HepG2 (cell line): ENCODE data around the gene SNAP47. TPM values are rescaled to one million over a fixed set of nuclear protein-coding genes. Genes with fewer than 3 reads are reported as not detected.

Source experiments
- ATAC-seq: fragments of 200-7000 bp; cut with Tn5 transposase; 3 replicates; pipeline ENCODE4 v1.9.1; 2020; ENCODE audit warnings: mild to moderate bottlenecking, moderate library complexity
- BruUV-seq: library from RNA; stranded (reverse); fragments of 400-500 nt; replicated peaks from 2 replicates; lab custom pipeline; 2021; lab: Mats Ljungman, UMichigan
- CTCF ChIA-PET: fragments of 300-600 bp; formaldehyde crosslinking; extraction: SDS; loops from one replicate; lab custom pipeline; 2021; ENCODE audit warnings: low total read pairs, inconsistent platforms, low intra/inter-chr PET ratio; lab: Yijun Ruan, JAX
- POLR2A ChIA-PET: fragments of 350-600 bp; sonication (Branson Sonifier 250); formaldehyde crosslinking; loops from one replicate; lab custom pipeline; 2020; ENCODE audit warnings: antibody characterized with exemption, inconsistent platforms; lab: Yijun Ruan, JAX
- DNase-seq: peaks from one replicate; pipeline ENCODE4 v3.0.0-alpha.2; 2015; ENCODE audit warnings: low spot score
- FAIRE-seq: peaks from 3 replicates; lab custom pipeline; 2011; peaks lifted over from hg19 to GRCh38; lab: Jason Lieb, UNC
- H2AFZ ChIP-seq: one replicate; pipeline ENCODE4 v1.6.1; 2011; ENCODE audit warnings: low read length, inconsistent platforms
- H3K27ac ChIP-seq: fragments of 300-600 bp; 3 replicates; pipeline ENCODE4 v1.8.0; 2011; ENCODE audit warnings: mixed run types, mild to moderate bottlenecking, mixed read lengths, low read length, inconsistent platforms; ENCODE audit not compliant: insufficient read depth; ENCODE audit errors: extremely low read length
- H3K27me3 ChIP-seq, 2 experiments: fragments of 200-600 bp in 1 of 2; 2 replicates in 1 of 2; 3 replicates in 1 of 2; pipeline versions ENCODE4 v1.6.0 to v1.8.0; 2011; ENCODE audit warnings: low read length in 2 of 2, mild to moderate bottlenecking in 2 of 2, moderate library complexity in 2 of 2, inconsistent platforms in 1 of 2; ENCODE audit not compliant: insufficient read depth in 2 of 2, control insufficient read depth in 1 of 2
- H3K36me3 ChIP-seq, 2 experiments: fragments of 200-600 bp in 1 of 2; replicated peaks in 1 of 2; 2 replicates in 1 of 2; 3 replicates in 1 of 2; pipeline versions ENCODE4 v1.5.1 to v1.8.0; 2011; ENCODE audit warnings: low read length in 2 of 2, inconsistent platforms in 1 of 2; ENCODE audit not compliant: insufficient read depth in 2 of 2, control insufficient read depth in 1 of 2
- H3K4me1 ChIP-seq: 2 replicates; pipeline ENCODE4 v1.5.1; 2012; ENCODE audit warnings: low read length, inconsistent platforms; ENCODE audit not compliant: insufficient read depth
- H3K4me2 ChIP-seq: 2 replicates; pipeline ENCODE4 v1.6.0; 2011; ENCODE audit warnings: low read depth, low read length, inconsistent platforms
- H3K4me3 ChIP-seq, 3 experiments: fragments of 200-600 bp in 1 of 3; sonication (generic), shearing (Covaris generic) in 1 of 3; replicated peaks in 1 of 3; 2 replicates each; pipeline ENCODE4 v1.5.1; 2011 to 2016; ENCODE audit warnings: low read length in 3 of 3, inconsistent platforms in 2 of 3, low read depth in 2 of 3, mild to moderate bottlenecking in 2 of 3, control low read depth in 1 of 3, mixed read lengths in 1 of 3; ENCODE audit not compliant: insufficient read depth in 1 of 3
- H3K79me2 ChIP-seq: one replicate; pipeline ENCODE4 v1.6.1; 2011; ENCODE audit warnings: low read length, inconsistent platforms; ENCODE audit not compliant: insufficient read depth
- H3K9ac ChIP-seq: 2 replicates; pipeline ENCODE4 v1.6.0; 2011; ENCODE audit warnings: mild to moderate bottlenecking, low read depth, low read length, inconsistent platforms; ENCODE audit not compliant: insufficient read depth
- H3K9me3 ChIP-seq: 2 replicates; pipeline ENCODE4 v1.5.1; 2012; ENCODE audit warnings: mild to moderate bottlenecking, low read length
- H4K20me1 ChIP-seq: 2 replicates; pipeline ENCODE4 v1.6.0; 2011; ENCODE audit warnings: inconsistent platforms, mild to moderate bottlenecking, low read length, moderate library complexity; ENCODE audit not compliant: insufficient read depth
- JUND ChIP-seq: sonication (generic); formaldehyde crosslinking; IDR thresholded peaks from 2 replicates; pipeline ENCODE4 v1.8.0; 2022; ENCODE audit warnings: mild to moderate bottlenecking, missing genetic modification reagents
- MTF2 ChIP-seq: sonication (generic); formaldehyde crosslinking; IDR thresholded peaks from 2 replicates; pipeline ENCODE4 v1.5.0; 2020; ENCODE audit warnings: missing genetic modification reagents, borderline replicate concordance
- NBN ChIP-seq: fragments of 450-650 bp; conservative IDR thresholded peaks from 2 replicates; pipeline ENCODE4 v1.6.1; 2017
- NCOA1 ChIP-seq: sonication (generic); formaldehyde crosslinking; IDR thresholded peaks from 2 replicates; pipeline ENCODE4 v1.9.0; 2021; ENCODE audit warnings: missing genetic modification reagents
- NFIC ChIP-seq: IDR thresholded peaks from 2 replicates; pipeline ENCODE4 v1.6.1; 2012; ENCODE audit warnings: mild to moderate bottlenecking, low read length, inconsistent platforms
- SETDB1 ChIP-seq: sonication (generic); formaldehyde crosslinking; IDR thresholded peaks from 2 replicates; pipeline ENCODE4 v1.5.1; 2020; ENCODE audit warnings: missing genetic modification reagents, mild to moderate bottlenecking, borderline replicate concordance
- SIX1 ChIP-seq: sonication (generic); formaldehyde crosslinking; IDR thresholded peaks from 2 replicates; pipeline ENCODE4 v1.4.0; 2020; ENCODE audit warnings: missing genetic modification reagents, borderline replicate concordance
- ZNF160 ChIP-seq: sonication (generic); formaldehyde crosslinking; IDR thresholded peaks from 2 replicates; pipeline ENCODE4 v1.8.0; 2022; ENCODE audit warnings: mild to moderate bottlenecking, inconsistent platforms, missing genetic modification reagents
- ZNF17 ChIP-seq: sonication (generic); formaldehyde crosslinking; IDR thresholded peaks from 2 replicates; pipeline ENCODE4 v1.5.0; 2020; ENCODE audit warnings: mild to moderate bottlenecking, missing genetic modification reagents
- ZNF598 ChIP-seq: sonication (generic); formaldehyde crosslinking; IDR thresholded peaks from 2 replicates; pipeline ENCODE4 v1.5.1; 2020; ENCODE audit warnings: mild to moderate bottlenecking, missing genetic modification reagents, borderline replicate concordance
- ZNF878 ChIP-seq: sonication (generic); formaldehyde crosslinking; IDR thresholded peaks from 2 replicates; pipeline ENCODE4 v1.8.1; 2023; ENCODE audit warnings: mild to moderate bottlenecking, missing genetic modification reagents, moderate library complexity
- ZSCAN31 ChIP-seq: sonication (generic); formaldehyde crosslinking; IDR thresholded peaks from 2 replicates; pipeline ENCODE4 v1.5.0; 2020; ENCODE audit warnings: low read depth, mild to moderate bottlenecking, missing genetic modification reagents
- WGBS: methylation state at CpG from one replicate; pipeline ENCODE4 v1.1.6; 2017; ENCODE audit warnings: low lambda C conversion rate; 5-methylcytosine and 5-hydroxymethylcytosine counted together
- in situ Hi-C: cut with HindIII; loops from 2 replicates; pipeline ENCODE4 v1.10.0; 2017; ENCODE audit warnings: low pct_unique_long_range_greater_than_20kb; ENCODE audit not compliant: extremely low pct_ligation_motif_present
- intact Hi-C: fragments of 100-400 bp; cut with micrococcal nuclease; formaldehyde crosslinking; loops from one replicate; pipeline ENCODE4 v1.10.0; 2022; ENCODE audit not compliant: unreplicated experiment
- polyA plus RNA-seq, 8 experiments: library from polyadenylated mRNA; depleted of rRNA in 3 of 8; stranded (reverse) in 7 of 8; unstranded in 1 of 8; fragments of >200 nt; fragmentation: Illumina TruSeq in 4 of 8; extraction: Trizol in 4 of 8; gene quantifications; 2 replicates each; pipeline versions ENCODE4 v1.2.1 to v1.2.3, GENCODE V29; 2011 to 2016; ENCODE audit warnings: low read depth in 4 of 8, missing spikeins in 1 of 8, mixed read lengths in 1 of 8; ENCODE audit not compliant: insufficient read depth in 1 of 8
- total RNA-seq, 5 experiments: library from RNA; depleted of rRNA; stranded (reverse); fragments of >200 nt; fragmentation: Illumina TruSeq; extraction: Trizol; gene quantifications; 2 replicates each; pipeline ENCODE4 v1.2.3, GENCODE V29; 2016; ENCODE audit warnings: low read depth in 1 of 5
- TF ChIP-seq, protein P1 (sequence below): sonication (generic); formaldehyde crosslinking; IDR thresholded peaks from 2 replicates; pipeline ENCODE4 v1.5.0; 2020; ENCODE audit warnings: mild to moderate bottlenecking, missing genetic modification reagents
- TF ChIP-seq, protein P2 (sequence below): sonication (generic); formaldehyde crosslinking; IDR thresholded peaks from 2 replicates; pipeline ENCODE4 v1.5.1; 2020; ENCODE audit warnings: missing genetic modification reagents, mild to moderate bottlenecking, borderline replicate concordance
- TF ChIP-seq, protein P3 (sequence below), 2 experiments: sonication (generic) in 1 of 2; formaldehyde crosslinking in 1 of 2; IDR thresholded peaks; 2 replicates each; pipeline versions ENCODE4 v1.6.1 to v1.9.0; 2014 to 2022; ENCODE audit warnings: antibody characterized with exemption in 1 of 2, borderline replicate concordance in 1 of 2, inconsistent platforms in 1 of 2, low read depth in 1 of 2, missing genetic modification reagents in 1 of 2

The SNAP47 gene
- total and polyA plus RNA-seq, 2 of the 13 experiments (the other 11 are each of a cell fraction or from before 2014, with no cell fraction given), result 13.6 to 25.1 TPM

DNA sequence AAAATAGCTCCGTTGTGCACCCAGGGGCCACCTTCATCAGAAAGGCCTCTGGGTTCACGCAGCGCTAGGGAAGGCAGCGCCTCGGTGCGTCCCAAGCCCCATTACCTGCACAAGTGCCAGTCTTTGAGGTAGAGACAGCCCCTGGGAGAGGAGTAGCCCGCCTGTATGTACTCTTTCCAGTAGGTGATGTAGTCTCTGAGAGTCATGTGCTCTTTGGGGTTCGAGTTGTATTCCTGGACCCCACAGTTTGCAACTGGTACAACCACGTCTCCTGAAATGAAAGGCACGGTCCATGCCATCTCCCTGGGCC is 734 bp upstream of the SNAP47 start:
- H4K20me1 ChIP-seq, result peaks cover 7% of the 10 kb centered on the region; the same call in 1 of the 2 replicates
- peak overlapping the region; percentile 75 for H3K27ac ChIP-seq
- WGBS, result 3% methylated on average over 5 of the region's 10 CpGs
- peak; percentile 6 for ATAC-seq
- H3K4me1 ChIP-seq, result peaks cover 48% of the 10 kb centered on the region
- BruUV-seq, result no TSS peak
- H3K36me3 ChIP-seq, result peaks cover 4 to 9% of the 10 kb centered on the region in 2 experiments; a peak in 1 of 5 replicates
- intact Hi-C loops (no loop called here), in situ Hi-C loops (no loop called here)
- peak overlapping the region; percentile 93 for H3K9ac ChIP-seq
- no peak for FAIRE-seq
- ChIA-PET POLR2A (interaction anchor here (0.7 kb wide), 2 partner anchors 171 to 415 kb away, joined by 3 read pairs; partner anchors contain the start of gene ZNF678), CTCF (no interaction called here)
- no peak for DNase-seq
- H2AFZ ChIP-seq, result no peak overlapping the region
- peaks cover 35% of the 10 kb centered on the region for H3K79me2 ChIP-seq
- peak overlapping the region; percentile 87 for H3K4me2 ChIP-seq
- H3K27me3 ChIP-seq, result no peaks in the 10 kb centered on the region; a peak in 1 of 5 replicates
- H3K9me3 ChIP-seq, result no peaks in the 10 kb centered on the region
- H3K4me3 ChIP-seq, result peak overlapping the region; percentile 87 to 98 (median 97)
- TF ChIP-seq, protein P1, sequence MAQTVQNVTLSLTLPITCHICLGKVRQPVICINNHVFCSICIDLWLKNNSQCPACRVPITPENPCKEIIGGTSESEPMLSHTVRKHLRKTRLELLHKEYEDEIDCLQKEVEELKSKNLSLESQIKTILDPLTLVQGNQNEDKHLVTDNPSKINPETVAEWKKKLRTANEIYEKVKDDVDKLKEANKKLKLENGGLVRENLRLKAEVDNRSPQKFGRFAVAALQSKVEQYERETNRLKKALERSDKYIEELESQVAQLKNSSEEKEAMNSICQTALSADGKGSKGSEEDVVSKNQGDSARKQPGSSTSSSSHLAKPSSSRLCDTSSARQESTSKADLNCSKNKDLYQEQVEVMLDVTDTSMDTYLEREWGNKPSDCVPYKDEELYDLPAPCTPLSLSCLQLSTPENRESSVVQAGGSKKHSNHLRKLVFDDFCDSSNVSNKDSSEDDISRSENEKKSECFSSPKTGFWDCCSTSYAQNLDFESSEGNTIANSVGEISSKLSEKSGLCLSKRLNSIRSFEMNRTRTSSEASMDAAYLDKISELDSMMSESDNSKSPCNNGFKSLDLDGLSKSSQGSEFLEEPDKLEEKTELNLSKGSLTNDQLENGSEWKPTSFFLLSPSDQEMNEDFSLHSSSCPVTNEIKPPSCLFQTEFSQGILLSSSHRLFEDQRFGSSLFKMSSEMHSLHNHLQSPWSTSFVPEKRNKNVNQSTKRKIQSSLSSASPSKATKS (CRISPR knock-in tag), result 0 out of 2 replicates have a peak, but pooled peaks have one; percentile 80
- TF ChIP-seq NBN (no peak), ZNF878 (CRISPR knock-in tag) (no peak), NFIC (no peak), SETDB1 (CRISPR knock-in tag) (no peak), MTF2 (CRISPR knock-in tag) (0 out of 2 replicates have a peak, but pooled peaks have one; percentile 70), ZNF160 (CRISPR knock-in tag) (no peak), ZNF598 (CRISPR knock-in tag) (no peak), SIX1 (CRISPR knock-in tag) (no peak), ZSCAN31 (CRISPR knock-in tag) (no peak), JUND (CRISPR knock-in tag) (no peak), NCOA1 (CRISPR knock-in tag) (no peak), ZNF17 (CRISPR knock-in tag) (peak; percentile 29; the same call in 1 of the 2 replicates)
- TF ChIP-seq, protein P2, sequence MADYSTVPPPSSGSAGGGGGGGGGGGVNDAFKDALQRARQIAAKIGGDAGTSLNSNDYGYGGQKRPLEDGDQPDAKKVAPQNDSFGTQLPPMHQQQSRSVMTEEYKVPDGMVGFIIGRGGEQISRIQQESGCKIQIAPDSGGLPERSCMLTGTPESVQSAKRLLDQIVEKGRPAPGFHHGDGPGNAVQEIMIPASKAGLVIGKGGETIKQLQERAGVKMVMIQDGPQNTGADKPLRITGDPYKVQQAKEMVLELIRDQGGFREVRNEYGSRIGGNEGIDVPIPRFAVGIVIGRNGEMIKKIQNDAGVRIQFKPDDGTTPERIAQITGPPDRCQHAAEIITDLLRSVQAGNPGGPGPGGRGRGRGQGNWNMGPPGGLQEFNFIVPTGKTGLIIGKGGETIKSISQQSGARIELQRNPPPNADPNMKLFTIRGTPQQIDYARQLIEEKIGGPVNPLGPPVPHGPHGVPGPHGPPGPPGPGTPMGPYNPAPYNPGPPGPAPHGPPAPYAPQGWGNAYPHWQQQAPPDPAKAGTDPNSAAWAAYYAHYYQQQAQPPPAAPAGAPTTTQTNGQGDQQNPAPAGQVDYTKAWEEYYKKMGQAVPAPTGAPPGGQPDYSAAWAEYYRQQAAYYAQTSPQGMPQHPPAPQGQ, result no peak
- TF ChIP-seq, protein P3, sequence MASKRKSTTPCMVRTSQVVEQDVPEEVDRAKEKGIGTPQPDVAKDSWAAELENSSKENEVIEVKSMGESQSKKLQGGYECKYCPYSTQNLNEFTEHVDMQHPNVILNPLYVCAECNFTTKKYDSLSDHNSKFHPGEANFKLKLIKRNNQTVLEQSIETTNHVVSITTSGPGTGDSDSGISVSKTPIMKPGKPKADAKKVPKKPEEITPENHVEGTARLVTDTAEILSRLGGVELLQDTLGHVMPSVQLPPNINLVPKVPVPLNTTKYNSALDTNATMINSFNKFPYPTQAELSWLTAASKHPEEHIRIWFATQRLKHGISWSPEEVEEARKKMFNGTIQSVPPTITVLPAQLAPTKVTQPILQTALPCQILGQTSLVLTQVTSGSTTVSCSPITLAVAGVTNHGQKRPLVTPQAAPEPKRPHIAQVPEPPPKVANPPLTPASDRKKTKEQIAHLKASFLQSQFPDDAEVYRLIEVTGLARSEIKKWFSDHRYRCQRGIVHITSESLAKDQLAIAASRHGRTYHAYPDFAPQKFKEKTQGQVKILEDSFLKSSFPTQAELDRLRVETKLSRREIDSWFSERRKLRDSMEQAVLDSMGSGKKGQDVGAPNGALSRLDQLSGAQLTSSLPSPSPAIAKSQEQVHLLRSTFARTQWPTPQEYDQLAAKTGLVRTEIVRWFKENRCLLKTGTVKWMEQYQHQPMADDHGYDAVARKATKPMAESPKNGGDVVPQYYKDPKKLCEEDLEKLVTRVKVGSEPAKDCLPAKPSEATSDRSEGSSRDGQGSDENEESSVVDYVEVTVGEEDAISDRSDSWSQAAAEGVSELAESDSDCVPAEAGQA (IDR thresholded peaks at IDR 0.05; ENCODE audit: low read depth), result no peak
- TF ChIP-seq, protein P3 (CRISPR knock-in tag; IDR thresholded peaks at IDR 0.05; ENCODE audit: borderline replicate concordance), result no peak
